OCI-LY1 (cell line): Measurements from ENCODE around the gene CARD10.

Experiments
- H2AFZ ChIP-seq: fragments of 200-600 bp; sonication (generic), shearing (Covaris generic); 2 replicates; pipeline ENCODE4 v1.6.0; 2014; ENCODE audit warnings: antibody characterized with exemption, mild to moderate bottlenecking, low read length
- H3F3A ChIP-seq: fragments of 200-600 bp; sonication (generic), shearing (Covaris generic); 2 replicates; pipeline ENCODE4 v1.6.0; 2014; ENCODE audit warnings: mild to moderate bottlenecking, antibody characterized with exemption, low read length, moderate library complexity; ENCODE audit not compliant: insufficient read depth
- H3K27ac ChIP-seq: fragments of 200-600 bp; sonication (generic); 2 replicates; pipeline ENCODE4 v1.5.1; 2014; ENCODE audit warnings: low read length, mixed run types, mild to moderate bottlenecking, low read depth; ENCODE audit not compliant: poor library complexity, severe bottlenecking
- H3K27me3 ChIP-seq: fragments of 200-600 bp; sonication (generic); 2 replicates; pipeline ENCODE4 v1.6.0; 2014; ENCODE audit warnings: antibody characterized with exemption, mild to moderate bottlenecking, low read length, moderate library complexity; ENCODE audit not compliant: insufficient read depth
- H3K36me3 ChIP-seq: fragments of 200-600 bp; sonication (generic); 2 replicates; pipeline ENCODE4 v1.6.1; 2014; ENCODE audit warnings: mild to moderate bottlenecking, antibody characterized with exemption, low read length, moderate library complexity, mixed read lengths; ENCODE audit not compliant: insufficient read depth
- H3K4me1 ChIP-seq: fragments of 200-600 bp; sonication (generic); 2 replicates; pipeline ENCODE4 v1.5.1; 2014; ENCODE audit warnings: mild to moderate bottlenecking, low read length, moderate library complexity; ENCODE audit not compliant: insufficient read depth, severe bottlenecking
- H3K4me2 ChIP-seq: fragments of 200-600 bp; sonication (generic), shearing (Covaris generic); 2 replicates; pipeline ENCODE4 v1.6.1; 2014; ENCODE audit warnings: low read length
- H3K4me3 ChIP-seq: fragments of 200-600 bp; sonication (generic); 2 replicates; pipeline ENCODE4 v1.5.1; 2014; ENCODE audit warnings: low read length, low read depth, mild to moderate bottlenecking, mixed read lengths; ENCODE audit not compliant: poor library complexity, severe bottlenecking
- H3K79me2 ChIP-seq: fragments of 200-600 bp; shearing (Covaris generic); 2 replicates; pipeline ENCODE4 v1.6.1; 2016; ENCODE audit warnings: mixed run types, low read length, mixed read lengths; ENCODE audit not compliant: insufficient read depth
- H3K9ac ChIP-seq: fragments of 200-600 bp; sonication (generic), shearing (Covaris generic); 2 replicates; pipeline ENCODE4 v1.6.1; 2014; ENCODE audit warnings: mild to moderate bottlenecking, low read length, mixed read lengths
- H3K9me2 ChIP-seq: fragments of 200-600 bp; sonication (generic), shearing (Covaris generic); 2 replicates; pipeline ENCODE4 v1.6.1; 2014; ENCODE audit warnings: low read depth, mild to moderate bottlenecking, low read length, mixed read lengths
- H3K9me3 ChIP-seq: fragments of 200-600 bp; shearing (Covaris generic); 2 replicates; pipeline ENCODE4 v1.6.1; 2014; ENCODE audit warnings: low read length, mixed read lengths
- H4K20me1 ChIP-seq: fragments of 200-600 bp; sonication (generic), shearing (Covaris generic); 2 replicates; pipeline ENCODE4 v1.6.0; 2016; ENCODE audit warnings: mild to moderate bottlenecking, low read length; ENCODE audit not compliant: insufficient read depth
- EZH2 ChIP-seq: fragments of 200-600 bp; sonication (generic), shearing (Covaris generic); IDR thresholded peaks from 2 replicates; pipeline ENCODE4 v1.8.0; 2017; ENCODE audit warnings: borderline replicate concordance, mixed run types, mild to moderate bottlenecking, antibody characterized with exemption, low read length, moderate library complexity, mixed read lengths
- TF ChIP-seq, protein P1 (sequence below): fragments of 200-600 bp; sonication (generic), shearing (Covaris generic); IDR thresholded peaks from 2 replicates; pipeline ENCODE4 v1.5.1; 2017; ENCODE audit warnings: mild to moderate bottlenecking, antibody characterized with exemption, low read length, moderate library complexity, mixed read lengths

Gene CARD10

DNA sequence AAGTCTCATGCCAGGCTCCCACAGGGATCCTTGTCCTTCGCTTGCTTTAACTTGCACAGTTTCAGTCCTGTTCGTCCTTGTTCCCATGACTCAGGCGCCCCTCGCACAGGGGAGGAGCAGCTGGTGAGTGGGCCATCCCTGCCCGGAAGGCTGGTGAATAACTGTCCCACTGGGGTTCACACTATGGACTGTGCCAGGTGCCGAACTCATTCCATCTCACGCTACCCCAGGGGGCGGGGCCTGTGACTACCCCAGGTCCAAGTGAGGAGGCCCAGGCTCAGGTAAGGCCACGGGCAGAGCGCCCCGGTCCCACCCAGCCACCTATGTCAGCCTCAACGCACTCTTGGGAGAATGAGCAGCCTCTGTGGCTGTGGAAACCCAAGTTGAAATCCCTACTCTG is 7.2 kb upstream of the CARD10 start:
- Histone ChIP-seq H3K4me2 (no peak overlapping the region), H2AFZ (no peak overlapping the region), H3K9me2 (no peaks in the 10 kb centered on the region), H3K79me2 (no peaks in the 10 kb centered on the region), H3K36me3 (no peaks in the 10 kb centered on the region), H3K4me3 (no peak overlapping the region), H4K20me1 (no peaks in the 10 kb centered on the region), H3K4me1 (no peaks in the 10 kb centered on the region), H3K27me3 (peaks cover 4% of the 10 kb centered on the region), H3K9me3 (no peaks in the 10 kb centered on the region), H3K9ac (no peak overlapping the region), H3K27ac (no peak overlapping the region), H3F3A (no peaks in the 10 kb centered on the region)
- TF ChIP-seq, protein P1, sequence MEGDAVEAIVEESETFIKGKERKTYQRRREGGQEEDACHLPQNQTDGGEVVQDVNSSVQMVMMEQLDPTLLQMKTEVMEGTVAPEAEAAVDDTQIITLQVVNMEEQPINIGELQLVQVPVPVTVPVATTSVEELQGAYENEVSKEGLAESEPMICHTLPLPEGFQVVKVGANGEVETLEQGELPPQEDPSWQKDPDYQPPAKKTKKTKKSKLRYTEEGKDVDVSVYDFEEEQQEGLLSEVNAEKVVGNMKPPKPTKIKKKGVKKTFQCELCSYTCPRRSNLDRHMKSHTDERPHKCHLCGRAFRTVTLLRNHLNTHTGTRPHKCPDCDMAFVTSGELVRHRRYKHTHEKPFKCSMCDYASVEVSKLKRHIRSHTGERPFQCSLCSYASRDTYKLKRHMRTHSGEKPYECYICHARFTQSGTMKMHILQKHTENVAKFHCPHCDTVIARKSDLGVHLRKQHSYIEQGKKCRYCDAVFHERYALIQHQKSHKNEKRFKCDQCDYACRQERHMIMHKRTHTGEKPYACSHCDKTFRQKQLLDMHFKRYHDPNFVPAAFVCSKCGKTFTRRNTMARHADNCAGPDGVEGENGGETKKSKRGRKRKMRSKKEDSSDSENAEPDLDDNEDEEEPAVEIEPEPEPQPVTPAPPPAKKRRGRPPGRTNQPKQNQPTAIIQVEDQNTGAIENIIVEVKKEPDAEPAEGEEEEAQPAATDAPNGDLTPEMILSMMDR, result no peak
- no peak for TF ChIP-seq EZH2

DNA sequence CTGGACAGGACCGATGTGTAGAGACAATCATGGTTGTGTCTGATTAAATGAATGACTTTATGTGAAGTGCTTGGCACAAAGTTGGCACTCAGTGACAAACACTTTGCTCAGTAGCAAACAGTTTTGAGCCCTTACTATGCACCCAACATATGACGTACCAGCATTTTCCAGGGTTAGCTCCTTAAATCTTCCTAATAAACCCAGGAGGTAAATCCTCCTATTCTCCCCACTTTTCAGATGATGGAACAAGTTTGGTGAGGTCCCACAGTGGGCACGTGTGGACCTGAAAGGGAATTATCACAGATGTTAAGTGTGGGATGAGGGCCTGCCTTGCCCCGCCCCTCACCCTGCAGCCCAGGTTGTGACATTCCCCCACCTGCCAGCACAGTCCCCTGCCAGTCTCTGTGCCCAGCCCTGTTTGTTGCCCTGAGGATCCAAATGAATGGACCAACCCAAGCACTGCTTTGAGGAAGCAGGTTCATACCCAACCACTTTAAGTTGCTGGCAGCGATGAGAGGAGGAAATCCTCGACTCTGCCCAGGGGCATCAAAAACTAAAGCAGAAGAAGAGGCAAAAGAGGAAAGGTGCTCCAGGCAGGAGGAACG is 6.6 kb upstream of the CARD10 start:
- TF ChIP-seq, protein P1, result no peak
- no peak for TF ChIP-seq EZH2
- Histone ChIP-seq H3K27ac (no peak overlapping the region), H3K9me3 (no peaks in the 10 kb centered on the region), H3K4me3 (no peak overlapping the region), H3K27me3 (peaks cover 6% of the 10 kb centered on the region), H3K36me3 (no peaks in the 10 kb centered on the region), H3K4me2 (no peak overlapping the region), H3K9me2 (no peaks in the 10 kb centered on the region), H2AFZ (no peak overlapping the region), H3K79me2 (no peaks in the 10 kb centered on the region), H4K20me1 (no peaks in the 10 kb centered on the region), H3F3A (no peaks in the 10 kb centered on the region), H3K4me1 (no peaks in the 10 kb centered on the region), H3K9ac (no peak overlapping the region)

DNA sequence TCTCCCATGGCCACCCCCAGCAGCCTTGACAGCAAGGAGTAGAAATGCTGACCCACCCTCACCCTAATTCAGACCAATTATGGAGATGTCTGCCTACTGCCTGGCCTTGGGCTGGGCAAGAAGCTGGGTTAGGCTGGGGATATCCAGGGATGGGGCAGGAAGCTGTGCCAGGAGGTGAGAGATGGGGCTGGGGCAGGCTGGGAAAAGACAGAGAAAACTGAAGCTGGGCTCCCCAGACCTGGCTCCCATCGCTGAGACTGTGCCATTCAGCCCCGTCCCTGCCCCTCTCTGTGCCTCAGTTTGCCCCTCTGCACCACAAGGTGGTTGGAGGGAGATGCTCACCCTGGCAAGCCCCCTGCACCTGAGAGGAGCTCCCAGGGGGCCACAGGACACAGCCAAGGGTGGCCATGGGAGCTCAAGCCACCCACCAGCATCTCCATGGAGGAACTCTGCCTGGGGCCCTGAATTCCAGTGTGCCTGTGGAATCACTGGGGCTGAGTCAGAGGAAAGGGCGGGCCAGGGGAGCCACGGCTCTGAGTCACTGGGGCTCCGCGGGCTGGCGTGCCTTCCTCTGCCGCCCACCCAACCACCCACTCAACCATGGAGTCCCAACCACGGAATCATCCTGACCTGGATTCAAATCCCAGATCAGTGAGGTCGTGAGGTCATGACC is 6.0 kb upstream of the CARD10 start:
- TF ChIP-seq, protein P1, result no peak
- TF ChIP-seq EZH2, result no peak
- Histone ChIP-seq H3K9me3 (no peaks in the 10 kb centered on the region), H3K79me2 (no peaks in the 10 kb centered on the region), H3K9ac (no peak overlapping the region), H3K4me3 (no peak overlapping the region), H3K9me2 (no peaks in the 10 kb centered on the region), H3F3A (no peaks in the 10 kb centered on the region), H3K27me3 (peaks cover 6% of the 10 kb centered on the region), H3K27ac (no peak overlapping the region), H3K36me3 (no peaks in the 10 kb centered on the region), H2AFZ (no peak overlapping the region), H3K4me1 (no peaks in the 10 kb centered on the region), H4K20me1 (no peaks in the 10 kb centered on the region), H3K4me2 (no peak overlapping the region)
